Loucy (cell line): Measurements from ENCODE around the gene CRADD.

Source experiments
- H2AFZ ChIP-seq: fragments of 200-600 bp; sonication (generic); 2 replicates; pipeline ENCODE4 v1.6.0; 2016; ENCODE audit warnings: antibody characterized with exemption, mild to moderate bottlenecking, low read length, moderate library complexity
- H3F3A ChIP-seq: fragments of 200-600 bp; 2 replicates; pipeline ENCODE4 v1.6.0; 2016; ENCODE audit warnings: antibody characterized with exemption, low read depth, mild to moderate bottlenecking
- H3K27me3 ChIP-seq: fragments of 200-600 bp; sonication (generic); 2 replicates; pipeline ENCODE4 v1.6.1; 2014; ENCODE audit warnings: low read length, mild to moderate bottlenecking; ENCODE audit not compliant: insufficient read depth, poor library complexity, severe bottlenecking
- H3K36me3 ChIP-seq: fragments of 200-600 bp; sonication (generic); 2 replicates; pipeline ENCODE4 v1.6.1; 2016; ENCODE audit warnings: low read length; ENCODE audit not compliant: insufficient read depth
- H3K4me1 ChIP-seq: fragments of 200-600 bp; sonication (generic); 2 replicates; pipeline ENCODE4 v1.5.1; 2014; ENCODE audit warnings: low read length, mild to moderate bottlenecking; ENCODE audit not compliant: insufficient read depth, poor library complexity, severe bottlenecking
- H3K4me2 ChIP-seq: fragments of 200-600 bp; sonication (generic); 2 replicates; pipeline ENCODE4 v1.6.0; 2014; ENCODE audit warnings: antibody characterized with exemption, low read length, low read depth, mild to moderate bottlenecking; ENCODE audit not compliant: poor library complexity, severe bottlenecking
- H3K4me3 ChIP-seq: fragments of 200-600 bp; sonication (generic); 2 replicates; pipeline ENCODE4 v1.5.1; 2014; ENCODE audit warnings: low read length, mild to moderate bottlenecking, mixed read lengths; ENCODE audit not compliant: poor library complexity, severe bottlenecking
- H3K79me2 ChIP-seq: fragments of 200-600 bp; sonication (generic); 2 replicates; pipeline ENCODE4 v1.6.1; 2014; ENCODE audit warnings: low read length; ENCODE audit not compliant: insufficient read depth
- H3K9ac ChIP-seq: fragments of 200-600 bp; sonication (generic); 2 replicates; pipeline ENCODE4 v1.6.0; 2014; ENCODE audit warnings: mild to moderate bottlenecking, low read depth, low read length, moderate library complexity; ENCODE audit not compliant: poor library complexity, severe bottlenecking
- H3K9me2 ChIP-seq: fragments of 200-600 bp; sonication (generic); replicated peaks from 2 replicates; pipeline ENCODE4 v1.6.1; 2016; ENCODE audit warnings: low read depth, low read length, mixed read lengths
- H3K9me3 ChIP-seq: fragments of 200-600 bp; sonication (generic); 2 replicates; pipeline ENCODE4 v1.6.1; 2014; ENCODE audit warnings: mild to moderate bottlenecking, antibody characterized with exemption, low read length, low read depth; ENCODE audit not compliant: insufficient read depth
- H4K20me1 ChIP-seq: fragments of 200-600 bp; sonication (generic); 2 replicates; pipeline ENCODE4 v1.6.0; 2014; ENCODE audit warnings: antibody characterized with exemption, low read length, mild to moderate bottlenecking; ENCODE audit not compliant: insufficient read depth, poor library complexity, severe bottlenecking
- EZH2phosphoT487 ChIP-seq: fragments of 200-600 bp; IDR thresholded peaks from 2 replicates; pipeline ENCODE4 v1.6.1; 2018; ENCODE audit warnings: antibody characterized with exemption, mild to moderate bottlenecking, moderate library complexity, borderline replicate concordance
- TF ChIP-seq, protein P1 (sequence below): fragments of 200-600 bp; sonication (generic); conservative IDR thresholded peaks from 2 replicates; pipeline ENCODE4 v1.5.1; 2014; ENCODE audit warnings: mild to moderate bottlenecking, antibody characterized with exemption, low read length

CRADD gene

DNA sequence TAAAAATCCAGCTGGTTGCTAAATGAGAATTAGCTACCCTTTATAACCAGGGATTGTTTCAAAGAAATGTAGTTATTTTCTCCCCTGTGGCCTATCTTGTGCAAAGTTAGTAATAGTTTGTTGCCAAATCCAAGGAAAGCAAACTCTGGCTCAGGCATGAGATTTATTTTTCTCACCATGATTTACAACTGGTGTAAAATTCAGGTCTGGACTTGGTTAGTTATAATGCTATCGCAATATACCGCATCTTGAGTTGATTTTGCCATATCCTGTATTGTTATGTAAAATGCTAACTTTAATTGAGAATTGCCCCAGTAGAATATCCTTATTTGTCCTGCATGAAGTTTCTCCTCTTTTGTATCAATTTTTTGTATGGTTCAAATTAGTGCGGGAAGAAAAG, 135.5 kb downstream of the CRADD start:
- no peaks in the 10 kb centered on the region for H3K4me1 ChIP-seq
- H2AFZ ChIP-seq = no peak overlapping the region
- H3K27me3 ChIP-seq = no peaks in the 10 kb centered on the region
- H3K4me3 ChIP-seq = no peak overlapping the region
- H3K79me2 ChIP-seq = no peaks in the 10 kb centered on the region
- H4K20me1 ChIP-seq = no peaks in the 10 kb centered on the region
- no peak overlapping the region for H3K4me2 ChIP-seq
- no peaks in the 10 kb centered on the region for H3K9me3 ChIP-seq
- TF ChIP-seq, protein P1, sequence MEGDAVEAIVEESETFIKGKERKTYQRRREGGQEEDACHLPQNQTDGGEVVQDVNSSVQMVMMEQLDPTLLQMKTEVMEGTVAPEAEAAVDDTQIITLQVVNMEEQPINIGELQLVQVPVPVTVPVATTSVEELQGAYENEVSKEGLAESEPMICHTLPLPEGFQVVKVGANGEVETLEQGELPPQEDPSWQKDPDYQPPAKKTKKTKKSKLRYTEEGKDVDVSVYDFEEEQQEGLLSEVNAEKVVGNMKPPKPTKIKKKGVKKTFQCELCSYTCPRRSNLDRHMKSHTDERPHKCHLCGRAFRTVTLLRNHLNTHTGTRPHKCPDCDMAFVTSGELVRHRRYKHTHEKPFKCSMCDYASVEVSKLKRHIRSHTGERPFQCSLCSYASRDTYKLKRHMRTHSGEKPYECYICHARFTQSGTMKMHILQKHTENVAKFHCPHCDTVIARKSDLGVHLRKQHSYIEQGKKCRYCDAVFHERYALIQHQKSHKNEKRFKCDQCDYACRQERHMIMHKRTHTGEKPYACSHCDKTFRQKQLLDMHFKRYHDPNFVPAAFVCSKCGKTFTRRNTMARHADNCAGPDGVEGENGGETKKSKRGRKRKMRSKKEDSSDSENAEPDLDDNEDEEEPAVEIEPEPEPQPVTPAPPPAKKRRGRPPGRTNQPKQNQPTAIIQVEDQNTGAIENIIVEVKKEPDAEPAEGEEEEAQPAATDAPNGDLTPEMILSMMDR = no peak
- no peak for TF ChIP-seq EZH2phosphoT487
- H3K9ac ChIP-seq = no peak overlapping the region
- H3F3A ChIP-seq = no peaks in the 10 kb centered on the region
- H3K9me2 ChIP-seq = no peaks in the 10 kb centered on the region
- H3K36me3 ChIP-seq = no peaks in the 10 kb centered on the region

DNA sequence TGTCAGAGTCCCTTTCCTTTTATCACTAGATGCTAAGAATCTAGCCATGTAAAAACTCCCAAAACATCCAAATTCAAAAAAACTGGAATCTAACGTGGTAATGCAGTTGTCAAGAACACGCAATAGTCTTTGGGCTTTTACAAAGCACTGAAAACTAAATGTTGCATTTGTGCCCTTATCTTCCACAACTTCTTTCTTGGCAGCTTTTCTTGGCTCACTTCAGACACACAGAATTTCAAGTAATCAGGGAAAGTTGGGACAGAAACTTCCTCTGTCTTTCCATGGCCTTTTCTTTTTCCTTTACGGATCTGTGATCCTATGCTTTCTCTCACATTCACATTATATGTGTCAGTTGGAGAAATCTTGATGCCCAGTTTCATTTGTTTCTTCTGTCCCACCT, 136.0 kb downstream of the CRADD start:
- Histone ChIP-seq H3K4me2 (no peak overlapping the region), H3K9me2 (no peaks in the 10 kb centered on the region), H4K20me1 (no peaks in the 10 kb centered on the region), H3K36me3 (no peaks in the 10 kb centered on the region), H3K9ac (no peak overlapping the region), H3K79me2 (no peaks in the 10 kb centered on the region), H3F3A (no peaks in the 10 kb centered on the region), H3K4me3 (no peak overlapping the region), H3K9me3 (no peaks in the 10 kb centered on the region), H3K4me1 (peaks cover 1% of the 10 kb centered on the region), H2AFZ (no peak overlapping the region), H3K27me3 (no peaks in the 10 kb centered on the region)
- TF ChIP-seq, protein P1 = no peak
- no peak for TF ChIP-seq EZH2phosphoT487

DNA sequence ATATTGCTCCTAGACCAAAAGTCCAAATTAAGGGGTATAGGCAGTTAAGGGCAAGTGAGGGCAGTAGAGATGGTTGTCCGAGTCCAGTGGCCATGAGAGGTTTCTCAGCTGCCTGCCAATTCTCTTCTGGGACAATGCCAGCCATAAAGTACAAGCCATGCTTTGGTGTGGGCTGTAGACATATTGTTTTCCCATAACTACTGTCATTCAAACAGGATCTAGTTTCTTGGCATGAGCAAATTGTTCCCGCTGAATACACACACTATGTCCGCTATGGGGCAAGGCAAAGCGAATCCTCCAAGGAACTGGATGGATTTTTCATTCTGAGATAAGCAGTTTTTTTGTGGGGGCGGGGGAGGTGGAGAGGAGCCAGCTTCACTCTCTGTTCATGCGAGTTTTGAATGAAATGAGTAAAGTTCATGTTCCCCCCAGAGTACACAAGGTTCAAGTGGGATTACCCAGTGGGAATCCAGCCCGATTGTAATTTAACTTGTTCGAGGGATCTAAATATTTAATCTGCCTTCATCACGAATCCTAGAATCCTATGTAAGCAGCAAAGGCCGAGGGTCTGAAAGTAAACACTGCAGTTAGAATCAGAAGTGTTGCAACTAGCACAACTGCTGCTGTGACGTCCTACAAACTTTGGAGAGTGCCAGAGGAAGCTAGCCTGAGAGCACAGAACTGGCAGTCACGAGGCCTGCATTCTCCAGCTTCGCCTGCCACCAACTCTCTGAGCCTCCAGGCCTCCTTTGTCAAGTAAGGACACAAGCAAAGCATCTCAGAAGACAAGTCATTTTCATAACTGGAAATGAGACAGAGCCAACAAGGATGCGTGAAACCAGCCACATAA, 137.0 kb downstream of the CRADD start:
- Histone ChIP-seq H3K9me2 (no peaks in the 10 kb centered on the region), H4K20me1 (no peaks in the 10 kb centered on the region), H3K4me3 (no peak overlapping the region), H3K4me2 (no peak overlapping the region), H3F3A (no peaks in the 10 kb centered on the region), H2AFZ (no peak overlapping the region), H3K36me3 (no peaks in the 10 kb centered on the region), H3K9ac (no peak overlapping the region), H3K79me2 (no peaks in the 10 kb centered on the region), H3K9me3 (no peaks in the 10 kb centered on the region), H3K4me1 (peaks cover 9% of the 10 kb centered on the region), H3K27me3 (no peaks in the 10 kb centered on the region)
- no peak for TF ChIP-seq EZH2phosphoT487
